K562 (cell line): ENCODE measurements around the gene HAT1. TPM values are rescaled to one million over a fixed set of nuclear protein-coding genes. Genes with fewer than 3 reads are reported as not detected.

Experiments used
- ATAC-seq: fragments of 200-7000 bp; cut with Tn5 transposase; 3 replicates; pipeline ENCODE4 v1.9.1; 2020; ENCODE audit warnings: moderate library complexity
- BruUV-seq: library from RNA; stranded (reverse); fragments of 400-500 nt; replicated peaks from 2 replicates; lab custom pipeline; 2021; lab: Mats Ljungman, UMichigan
- CTCF ChIA-PET: fragments of 300-600 bp; formaldehyde crosslinking; extraction: SDS; loops from one replicate; lab custom pipeline; 2021; ENCODE audit warnings: low intra/inter-chr PET ratio; lab: Yijun Ruan, JAX
- POLR2A ChIA-PET: fragments of 300-600, 350-650 bp; sonication (Branson Sonifier 250); formaldehyde crosslinking; extraction: SDS; loops from one replicate; lab custom pipeline; 2021; ENCODE audit warnings: antibody characterized with exemption, inconsistent platforms; lab: Yijun Ruan, JAX
- DNase-seq, 4 experiments: peaks; one replicate each; pipeline versions ENCODE4 v3.0.0 to v3.0.0-alpha.2; 2011 to 2018; ENCODE audit warnings: low spot score in 3 of 4, mixed read lengths in 3 of 4; ENCODE audit errors: extremely low read depth in 1 of 4
- FAIRE-seq: peaks from 2 replicates; lab custom pipeline; 2011; peaks lifted over from hg19 to GRCh38; lab: Jason Lieb, UNC
- H2AFZ ChIP-seq: 2 replicates; pipeline ENCODE4 v1.6.0; 2011; ENCODE audit warnings: low read depth, low read length, control low read depth, inconsistent platforms
- H3K27ac ChIP-seq: fragments of 200-600 bp; 3 replicates; pipeline ENCODE4 v1.8.0; 2011; ENCODE audit warnings: low read depth, mild to moderate bottlenecking, control low read depth, inconsistent platforms, low read length, moderate library complexity, mixed read lengths; ENCODE audit errors: extremely low read depth
- H3K27me3 ChIP-seq, 2 experiments: fragments of 300-600 bp in 1 of 2; 2 replicates in 1 of 2; 3 replicates in 1 of 2; pipeline versions ENCODE4 v1.6.0 to v1.8.0; 2011; ENCODE audit warnings: inconsistent platforms in 2 of 2, low read length in 2 of 2, mild to moderate bottlenecking in 1 of 2, mixed read lengths in 1 of 2, moderate library complexity in 1 of 2; ENCODE audit not compliant: control insufficient read depth in 2 of 2, insufficient read depth in 2 of 2
- H3K36me3 ChIP-seq: fragments of 300-600 bp; 3 replicates; pipeline ENCODE4 v1.8.0; 2011; ENCODE audit warnings: mild to moderate bottlenecking, low read length, inconsistent platforms; ENCODE audit not compliant: control insufficient read depth, insufficient read depth
- H3K4me1 ChIP-seq, 2 experiments: fragments of 200-600 bp in 1 of 2; replicated peaks in 1 of 2; 2 replicates in 1 of 2; 3 replicates in 1 of 2; pipeline versions ENCODE4 v1.5.1 to v1.8.0; 2011; ENCODE audit warnings: inconsistent platforms in 2 of 2, low read length in 2 of 2, mild to moderate bottlenecking in 1 of 2, mixed read lengths in 1 of 2, moderate library complexity in 1 of 2; ENCODE audit not compliant: control insufficient read depth in 2 of 2, insufficient read depth in 2 of 2
- H3K4me2 ChIP-seq: 2 replicates; pipeline ENCODE4 v1.6.1; 2011; ENCODE audit warnings: low read length, control low read depth, inconsistent platforms, mixed read lengths; ENCODE audit not compliant: insufficient read depth
- H3K4me3 ChIP-seq: fragments of 200-600 bp; sonication (generic), shearing (Covaris generic); 2 replicates; pipeline ENCODE4 v1.5.1; 2016; ENCODE audit warnings: control low read depth, inconsistent platforms
- H3K79me2 ChIP-seq: fragments of 200-600 bp; 3 replicates; pipeline ENCODE4 v1.8.0; 2011; ENCODE audit warnings: low read length, inconsistent platforms; ENCODE audit not compliant: control insufficient read depth, insufficient read depth
- H3K9ac ChIP-seq, 2 experiments: 2 replicates each; pipeline versions ENCODE4 v1.6.0 to v1.6.1; 2011; ENCODE audit warnings: low read depth in 2 of 2, low read length in 2 of 2, control low read depth in 1 of 2, inconsistent platforms in 1 of 2, mild to moderate bottlenecking in 1 of 2, mixed read lengths in 1 of 2; ENCODE audit not compliant: insufficient read depth in 1 of 2
- H3K9me1 ChIP-seq: one replicate; pipeline ENCODE4 v1.6.0; 2011; ENCODE audit warnings: inconsistent platforms, mild to moderate bottlenecking, low read length, moderate library complexity; ENCODE audit not compliant: control insufficient read depth, insufficient read depth
- H3K9me3 ChIP-seq: replicated peaks from 2 replicates; pipeline ENCODE4 v1.5.1; 2011; ENCODE audit warnings: low read depth, low read length, inconsistent platforms; ENCODE audit not compliant: control insufficient read depth, insufficient read depth
- H4K20me1 ChIP-seq: replicated peaks from 2 replicates; pipeline ENCODE4 v1.6.1; 2011; ENCODE audit warnings: low read length, inconsistent platforms, mixed read lengths; ENCODE audit not compliant: control insufficient read depth, insufficient read depth
- ATF1 ChIP-seq, 2 experiments: fragments of 450-650 bp in 1 of 2; IDR thresholded peaks; 2 replicates each; pipeline ENCODE4 v1.6.1; 2016; ENCODE audit warnings: missing compliant biosample characterization in 1 of 2, missing genetic modification characterization in 1 of 2
- CBX5 ChIP-seq: IDR thresholded peaks from 2 replicates; pipeline ENCODE4 v1.6.1; 2014; ENCODE audit warnings: low read depth, borderline replicate concordance
- CHD1 ChIP-seq: fragments of 200-600 bp; sonication (generic); IDR thresholded peaks from one replicate; pipeline ENCODE4 v1.6.1; 2012; ENCODE audit warnings: mild to moderate bottlenecking, moderate library complexity, low read length, inconsistent platforms
- KLF1 ChIP-seq: fragments of 450-650 bp; IDR thresholded peaks from 2 replicates; pipeline ENCODE4 v1.6.1; 2016; ENCODE audit warnings: missing genetic modification characterization, missing compliant biosample characterization
- MLLT1 ChIP-seq, 2 experiments: fragments of 450-650 bp; IDR thresholded peaks; 2 replicates each; pipeline ENCODE4 v1.6.1; 2016
- MTA2 ChIP-seq: fragments of 450-650 bp; IDR thresholded peaks from 2 replicates; pipeline ENCODE4 v1.6.1; 2016; ENCODE audit warnings: low read depth
- MTA3 ChIP-seq: fragments of 450-650 bp; formaldehyde crosslinking; IDR thresholded peaks from 2 replicates; pipeline ENCODE4 v1.6.1; 2017; ENCODE audit warnings: mild to moderate bottlenecking, borderline replicate concordance
- PHF8 ChIP-seq: fragments of 200-600 bp; sonication (generic); IDR thresholded peaks from 2 replicates; pipeline ENCODE4 v1.6.1; 2012; ENCODE audit warnings: mixed run types, mild to moderate bottlenecking, inconsistent platforms, low read length, moderate library complexity, borderline replicate concordance
- SIRT6 ChIP-seq: IDR thresholded peaks from one replicate; pipeline ENCODE4 v1.6.1; 2012; ENCODE audit warnings: low read depth, mild to moderate bottlenecking, control low read depth, inconsistent platforms, low read length, moderate library complexity
- SMC3 ChIP-seq: conservative IDR thresholded peaks from 2 replicates; pipeline ENCODE4 v1.6.1; 2011; ENCODE audit warnings: low read depth, low read length, improper control_type of control experiment; ENCODE audit not compliant: insufficient read depth
- TAF9B ChIP-seq: fragments of 450-650 bp; IDR thresholded peaks from 2 replicates; pipeline ENCODE4 v1.6.1; 2018; ENCODE audit warnings: mild to moderate bottlenecking; ENCODE audit not compliant: partially characterized antibody
- TEAD2 ChIP-seq: fragments of 450-650 bp; IDR thresholded peaks from 2 replicates; pipeline ENCODE4 v1.6.1; 2016; ENCODE audit warnings: missing genetic modification characterization, control low read depth, missing compliant biosample characterization
- TFAM ChIP-seq: fragments of 250-450 bp; sonication (Bioruptor Pico); conservative IDR thresholded peaks from 2 replicates; pipeline ENCODE4 v1.5.0; 2021; ENCODE audit warnings: mild to moderate bottlenecking, moderate library complexity
- ZNF24 ChIP-seq: fragments of 450-650 bp; IDR thresholded peaks from 2 replicates; pipeline ENCODE4 v1.6.1; 2016
- WGBS: fragments of 100-300 bp; shearing (Covaris generic); methylation state at CpG from one replicate; pipeline ENCODE4 v1.1.6; 2016; ENCODE audit warnings: low coverage, mixed read lengths; ENCODE audit not compliant: insufficient coverage; ENCODE audit errors: missing lambda C conversion rate; 5-methylcytosine and 5-hydroxymethylcytosine counted together
- in situ Hi-C: fragments of 300-500 bp; cut with MboI; formaldehyde crosslinking; loops from 4 replicates; pipeline ENCODE4 v1.15.0; 2018; ENCODE audit warnings: inconsistent platforms, mixed read lengths
- intact Hi-C: fragments of 100-400 bp; cut with micrococcal nuclease; formaldehyde crosslinking; loops from 2 replicates; pipeline ENCODE4 v1.14.2; 2022
- polyA plus RNA-seq, 8 experiments: library from polyadenylated mRNA; depleted of rRNA in 4 of 8; stranded (reverse) in 5 of 8; unstranded in 3 of 8; fragments of >200 nt; fragmentation: Nextera tagmentation in 2 of 8; fragmentation: Illumina TruSeq in 1 of 8; extraction: Ambion mirVana in 2 of 8; extraction: Trizol in 1 of 8; gene quantifications; 2 replicates each; pipeline versions ENCODE4 v1.2.1 to v1.2.3, GENCODE V29; 2011 to 2014; ENCODE audit warnings: inconsistent platforms in 1 of 8, missing spikeins in 1 of 8
- total RNA-seq, 7 experiments: library from RNA; depleted of rRNA in 6 of 7; stranded (reverse); fragments of >200 nt in 6 of 7; fragmentation: Illumina TruSeq in 2 of 7; extraction: Trizol in 2 of 7; gene quantifications; 2 replicates each; pipeline versions ENCODE4 v1.2.1 to v1.2.3, GENCODE V29; 2011 to 2021; ENCODE audit warnings: low replicate concordance in 1 of 7

The HAT1 gene
- total and polyA plus RNA-seq, 9 of the 15 experiments (the other 6 are each of a cell fraction or from before 2014, with no cell fraction given): 125 to 384 (median 244) TPM

- H4K20me1 ChIP-seq: no peaks in the 10 kb centered on the region
- FAIRE-seq: no peak
- H3K27me3 ChIP-seq: no peaks in the 10 kb centered on the region
- no peak overlapping the region for H3K27ac ChIP-seq
- peaks cover 8% of the 10 kb centered on the region; the same call in 1 of the 3 replicates for H3K79me2 ChIP-seq
- intact Hi-C loops (no loop called here), in situ Hi-C loops (no loop called here)
- BruUV-seq: no TSS peak
- ChIA-PET CTCF (no interaction called here), POLR2A (interaction anchor here (1.0 to 1.8 kb wide), 3 partner anchors 11 to 29 kb away, joined by 3 to 5 read pairs (median 3); partner anchors contain the start of gene HAT1)
- no peak for ATAC-seq
- H3K36me3 ChIP-seq: peaks cover 51% of the 10 kb centered on the region; the same call in 2 of the 3 replicates
- no peaks in the 10 kb centered on the region for H3K9me3 ChIP-seq
- DNase-seq: no peak
- no peak overlapping the region for H3K4me3 ChIP-seq
- no peak overlapping the region for H3K9ac ChIP-seq
- no peak overlapping the region for H3K4me2 ChIP-seq
- H2AFZ ChIP-seq: no peak overlapping the region
- TF ChIP-seq CBX5: no peak
- H3K4me1 ChIP-seq: no peaks in the 10 kb centered on the region; a peak in 1 of 5 replicates
- H3K9me1 ChIP-seq: no peaks in the 10 kb centered on the region
These were observed 30.0 kb downstream of the HAT1 start for GRCh38 chr2:171952276-171952675.

GRCh38 chr2:171952748-171953147, 30.5 kb downstream of the HAT1 start:
- Histone ChIP-seq H2AFZ (no peak overlapping the region), H3K36me3 (peaks cover 54% of the 10 kb centered on the region; the same call in 2 of the 3 replicates), H3K4me3 (no peak overlapping the region), H3K9ac (no peak overlapping the region), H3K27ac (no peak overlapping the region), H3K9me3 (no peaks in the 10 kb centered on the region), H3K4me1 (no peaks in the 10 kb centered on the region; a peak in 1 of 5 replicates), H3K4me2 (no peak overlapping the region), H4K20me1 (no peaks in the 10 kb centered on the region), H3K9me1 (no peaks in the 10 kb centered on the region), H3K27me3 (no peaks in the 10 kb centered on the region), H3K79me2 (peaks cover 11% of the 10 kb centered on the region; the same call in 1 of the 3 replicates)
- BruUV-seq: no TSS peak
- in situ Hi-C loops: no loop called here
- no peak for ATAC-seq
- no peak for DNase-seq
- no peak for TF ChIP-seq MTA3
- TF ChIP-seq MLLT1 (IDR thresholded peaks at IDR 0.05): no peak
- no peak for TF ChIP-seq MTA2
- TF ChIP-seq SMC3: no peak
- TF ChIP-seq SIRT6: no peak
- TF ChIP-seq ATF1 (CRISPR knock-in tag; IDR thresholded peaks at IDR 0.05): no peak
- TF ChIP-seq ATF1 (tag; IDR thresholded peaks at IDR 0.05): no peak
- TF ChIP-seq KLF1 (tag): no peak
- no peak for TF ChIP-seq TEAD2 (tag)
- no peak for TF ChIP-seq PHF8
- TF ChIP-seq ZNF24: no peak
- no peak for TF ChIP-seq CHD1
- no peak for TF ChIP-seq TAF9B
- TF ChIP-seq TFAM (CRISPR knock-in tag): no peak
- no peak for FAIRE-seq
- CTCF ChIA-PET: no interaction called here
- intact Hi-C loops: no loop called here
- WGBS: 97% methylated on average over 3 of the region's 3 CpGs
- POLR2A ChIA-PET: interaction anchor here (1.0 to 1.8 kb wide), 2 partner anchors 17 to 30 kb away, joined by 3 to 5 read pairs; partner anchors contain the start of gene HAT1
